Activated T-helper 2 cell treated with anti-CD3 and anti-CD28 coated beads, Interferon-gamma antibody, Interleukin-2, Interleukin-4, amounts not matched to agents 10 μg/mL and 5 μg/mL and 100 μg/mL, durations not matched to agents 14 hours and 24 hours and 36 hours (primary cell): ENCODE results near the gene HSPB1. TPM values are rescaled to one million over a fixed set of nuclear protein-coding genes. Genes with fewer than 3 reads are reported as not detected.
A peak's percentile ranks its signal among the peaks of the same experiment; 100 is the strongest.

Experiments
- DNase-seq: peaks from one replicate; pipeline ENCODE4 v3.0.0; 2021; ENCODE audit warnings: low spot score
- H3K27ac Mint-ChIP-seq: one replicate; pipeline ENCODE4 v1.8.0; 2021; ENCODE audit warnings: mixed read lengths
- H3K27me3 Mint-ChIP-seq: one replicate; pipeline ENCODE4 v1.8.0; 2021; ENCODE audit warnings: low read depth, mixed read lengths
- H3K36me3 Mint-ChIP-seq: one replicate; pipeline ENCODE4 v1.8.0; 2021; ENCODE audit warnings: low read depth, mixed read lengths
- H3K4me1 Mint-ChIP-seq: one replicate; pipeline ENCODE4 v1.8.0; 2021; ENCODE audit warnings: low read depth, mixed read lengths
- H3K4me3 Mint-ChIP-seq: one replicate; pipeline ENCODE4 v1.8.0; 2021; ENCODE audit warnings: low read depth, mild to moderate bottlenecking, moderate library complexity, mixed read lengths
- H3K9me3 Mint-ChIP-seq: one replicate; pipeline ENCODE4 v1.8.0; 2021; ENCODE audit warnings: mixed read lengths
- intact Hi-C: fragments of 100-400 bp; cut with micrococcal nuclease; formaldehyde crosslinking; loops from one replicate; pipeline ENCODE4 v1.15.1; 2023
- total RNA-seq: library from RNA; stranded (reverse); gene quantifications from 2 replicates; pipeline ENCODE4 v1.2.3, GENCODE V29; 2022

The HSPB1 gene
- 116 and 131 TPM in 2 replicates for total RNA-seq

DNA sequence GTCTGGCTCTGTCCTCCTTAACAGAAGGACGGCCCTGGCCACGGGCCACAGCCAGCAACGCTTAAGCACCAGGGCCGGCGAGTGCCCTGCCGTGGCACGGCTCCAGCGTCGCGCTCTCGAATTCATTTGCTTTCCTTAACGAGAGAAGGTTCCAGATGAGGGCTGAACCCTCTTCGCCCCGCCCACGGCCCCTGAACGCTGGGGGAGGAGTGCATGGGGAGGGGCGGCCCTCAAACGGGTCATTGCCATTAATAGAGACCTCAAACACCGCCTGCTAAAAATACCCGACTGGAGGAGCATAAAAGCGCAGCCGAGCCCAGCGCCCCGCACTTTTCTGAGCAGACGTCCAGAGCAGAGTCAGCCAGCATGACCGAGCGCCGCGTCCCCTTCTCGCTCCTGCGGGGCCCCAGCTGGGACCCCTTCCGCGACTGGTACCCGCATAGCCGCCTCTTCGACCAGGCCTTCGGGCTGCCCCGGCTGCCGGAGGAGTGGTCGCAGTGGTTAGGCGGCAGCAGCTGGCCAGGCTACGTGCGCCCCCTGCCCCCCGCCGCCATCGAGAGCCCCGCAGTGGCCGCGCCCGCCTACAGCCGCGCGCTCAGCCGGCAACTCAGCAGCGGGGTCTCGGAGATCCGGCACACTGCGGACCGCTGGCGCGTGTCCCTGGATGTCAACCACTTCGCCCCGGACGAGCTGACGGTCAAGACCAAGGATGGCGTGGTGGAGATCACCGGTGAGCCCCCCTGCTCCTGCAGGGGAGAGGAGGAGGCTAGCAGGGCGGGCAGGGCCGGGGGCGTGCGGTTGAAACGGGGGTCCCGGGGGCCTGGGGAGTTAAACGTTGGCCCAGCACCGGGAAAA is at the start of gene HSPB1:
TSS of gene HSPB1 (plus strand) at position 327 of the 855 bp plus-strand sequence. CDS start at position 367, 40 bp downstream.
- Mint-ChIP-seq H3K4me3 (peak within 1 kb of the TSS; percentile 88), H3K9me3 (no peaks in the 10 kb centered on the region), H3K27ac (peak within 1 kb of the TSS; percentile 79), H3K36me3 (peaks cover 12% of the 10 kb centered on the region), H3K27me3 (peaks cover 3% of the 10 kb centered on the region), H3K4me1 (peaks cover 16% of the 10 kb centered on the region)
- DNase-seq, result peak; percentile 54
- intact Hi-C loops, result loop anchor here (1.0 kb wide), 1 partner anchor 12 kb away; no protein-coding TSS in a partner anchor

DNA sequence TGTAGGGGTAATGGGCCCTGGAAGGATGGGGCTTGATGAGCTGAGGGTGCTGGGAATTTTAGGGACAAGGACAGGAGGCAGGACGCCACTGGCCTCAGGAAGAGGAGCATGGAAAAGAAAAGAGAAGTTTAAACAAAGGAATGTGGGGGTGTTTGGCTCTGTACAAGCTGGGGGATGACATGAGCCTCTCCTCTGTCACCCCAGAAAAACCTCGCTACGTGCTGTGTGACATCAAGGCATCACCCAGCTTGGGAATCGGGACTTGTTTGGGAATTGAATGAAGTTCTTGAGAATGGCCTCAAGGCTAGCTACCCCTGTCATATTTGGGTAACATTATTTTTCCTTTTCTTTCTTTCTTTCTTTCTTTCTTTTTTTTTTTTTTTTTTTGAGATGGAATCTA is 47.7 kb upstream of the HSPB1 start:
- no peak for DNase-seq
- intact Hi-C loops, result no loop called here

DNA sequence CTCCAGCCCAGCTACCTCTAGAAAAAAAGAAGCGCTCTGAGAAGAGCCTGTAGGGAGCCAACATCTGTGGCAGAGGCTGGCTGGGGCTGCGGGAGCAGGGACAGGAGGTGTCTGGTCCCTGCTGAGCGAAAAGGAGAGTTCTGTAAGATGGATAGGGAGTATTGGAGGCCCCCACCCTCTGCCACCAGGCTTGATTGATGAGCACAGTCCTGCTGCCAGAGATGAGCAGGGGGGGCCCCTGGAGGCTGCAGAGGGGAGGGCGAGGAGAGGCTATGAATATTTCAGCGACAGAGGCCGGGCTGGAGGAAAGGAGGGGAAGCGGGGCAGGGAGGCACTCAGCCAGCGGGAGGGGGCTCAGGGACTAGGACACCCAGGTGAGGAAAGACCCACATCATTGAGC is 44.5 kb upstream of the HSPB1 start:
- Mint-ChIP-seq H3K4me3 (no peak overlapping the region), H3K27me3 (peaks cover 24% of the 10 kb centered on the region), H3K27ac (no peak overlapping the region), H3K4me1 (no peaks in the 10 kb centered on the region), H3K9me3 (no peaks in the 10 kb centered on the region), H3K36me3 (no peaks in the 10 kb centered on the region)
- no peak for DNase-seq
- intact Hi-C loops, result no loop called here

More for the DNA sequence above, 47.7 kb upstream of the HSPB1 start:
- no peaks in the 10 kb centered on the region for H3K36me3 Mint-ChIP-seq
- no peak overlapping the region for H3K4me3 Mint-ChIP-seq
- H3K27ac Mint-ChIP-seq, result no peak overlapping the region
- no peaks in the 10 kb centered on the region for H3K9me3 Mint-ChIP-seq
- H3K27me3 Mint-ChIP-seq, result peaks cover 19% of the 10 kb centered on the region
- no peaks in the 10 kb centered on the region for H3K4me1 Mint-ChIP-seq

DNA sequence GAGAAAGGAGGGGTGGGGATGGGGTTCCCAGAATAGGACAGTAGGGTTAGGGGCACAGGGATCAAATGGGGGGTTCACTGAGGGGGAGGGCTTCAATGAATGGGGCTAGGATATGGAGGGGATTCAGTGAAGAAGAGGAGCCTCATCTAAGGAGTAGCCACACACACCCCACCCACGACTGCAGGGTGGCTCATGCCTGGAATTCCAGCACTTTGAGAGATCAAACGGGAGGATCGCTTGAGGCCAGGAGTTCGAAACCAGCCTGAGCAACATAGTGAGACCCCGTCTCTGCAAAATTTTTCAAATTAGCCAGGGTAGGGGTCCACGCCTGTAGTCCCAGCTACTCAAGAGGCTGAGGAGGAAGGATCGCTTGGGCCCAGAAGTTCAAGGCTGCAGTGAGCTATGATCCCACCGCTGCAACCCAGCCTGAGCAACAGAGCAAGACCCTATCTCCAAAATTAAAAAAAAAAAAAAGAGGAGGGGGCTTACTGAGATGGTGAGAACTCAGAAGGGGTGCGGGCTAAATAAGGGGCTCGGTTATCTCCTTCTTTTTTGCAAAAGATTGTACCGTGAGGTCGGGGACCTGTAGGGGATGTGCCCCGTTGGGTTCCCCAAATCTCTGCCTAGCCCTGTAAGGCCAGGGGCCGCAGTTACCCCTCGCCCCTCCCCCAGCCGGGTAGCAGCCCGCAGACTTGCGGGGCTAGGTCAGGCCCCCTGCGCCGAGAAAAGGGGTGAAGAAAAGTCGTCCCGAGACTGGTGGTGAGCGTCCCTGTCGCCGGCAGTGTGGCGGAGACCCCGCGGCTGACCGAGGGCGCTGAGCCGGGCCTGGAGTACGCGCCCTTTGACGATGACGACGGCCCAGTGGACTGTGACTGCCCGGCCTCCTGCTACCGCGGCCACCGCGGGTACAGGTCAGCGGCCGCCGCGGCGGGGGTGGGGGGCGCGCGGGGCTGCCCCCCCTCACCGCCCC is 43.1 kb upstream of the HSPB1 start:
- Mint-ChIP-seq H3K4me1 (no peaks in the 10 kb centered on the region), H3K4me3 (no peak overlapping the region), H3K9me3 (no peaks in the 10 kb centered on the region), H3K36me3 (no peaks in the 10 kb centered on the region), H3K27ac (no peak overlapping the region), H3K27me3 (peaks cover 22% of the 10 kb centered on the region)
- no peak for DNase-seq
- intact Hi-C loops, result loop anchor here (1.0 kb wide), 1 partner anchor 24 kb away; no protein-coding TSS in a partner anchor

DNA sequence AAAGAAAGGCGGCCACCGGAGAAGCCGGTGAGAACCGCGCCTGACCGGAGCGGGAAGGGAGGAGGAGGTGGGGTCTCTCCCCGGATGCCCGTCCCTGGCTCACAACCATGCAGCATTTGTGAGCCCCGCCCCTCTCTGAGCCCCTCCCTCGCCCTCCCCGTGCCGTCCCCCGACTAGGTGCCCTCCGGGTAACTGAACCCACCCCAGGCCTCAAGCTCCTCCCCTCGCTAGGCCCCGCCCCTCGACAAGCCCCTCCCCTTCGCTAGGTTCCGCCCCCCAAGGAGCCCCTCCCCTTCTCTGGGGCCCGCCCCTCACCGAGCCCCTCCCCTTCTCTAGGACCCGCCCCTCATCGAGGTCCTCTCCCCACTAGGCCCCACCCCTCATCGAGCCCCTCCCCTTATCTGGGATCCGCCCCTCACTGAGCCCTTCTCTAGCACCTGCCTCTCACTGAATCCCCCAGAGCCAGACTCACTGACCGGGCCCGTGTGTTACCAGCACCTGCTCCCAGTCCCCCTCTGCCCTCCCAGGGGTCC is 42.2 kb upstream of the HSPB1 start:
- H3K27ac Mint-ChIP-seq, result no peak overlapping the region
- H3K36me3 Mint-ChIP-seq, result no peaks in the 10 kb centered on the region
- H3K9me3 Mint-ChIP-seq, result no peaks in the 10 kb centered on the region
- no peak overlapping the region for H3K4me3 Mint-ChIP-seq
- DNase-seq, result peak; percentile 21
- intact Hi-C loops, result loop anchor here (1.0 kb wide), 1 partner anchor 25 kb away; no protein-coding TSS in a partner anchor
- peaks cover 21% of the 10 kb centered on the region for H3K27me3 Mint-ChIP-seq
- no peaks in the 10 kb centered on the region for H3K4me1 Mint-ChIP-seq

DNA sequence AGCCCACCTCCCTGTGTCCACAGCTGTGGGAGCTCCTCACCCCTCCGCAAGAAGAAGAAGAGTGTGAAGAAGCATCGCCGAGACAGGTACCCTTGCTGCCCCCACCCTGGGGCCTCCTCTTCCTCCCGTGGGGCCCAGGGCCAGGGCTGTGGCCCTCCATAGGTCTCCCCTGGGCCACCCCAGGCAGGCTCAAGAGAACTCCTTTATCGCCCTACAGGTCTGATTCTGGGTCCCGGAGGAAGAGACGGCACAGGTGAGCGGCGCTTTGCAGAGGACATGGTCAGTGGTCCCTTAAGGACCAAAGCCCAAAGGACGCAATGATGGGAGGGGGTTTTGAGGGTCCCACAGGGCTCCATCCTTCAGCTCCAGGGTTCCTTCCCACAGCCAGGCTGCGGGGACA is 41.1 kb upstream of the HSPB1 start:
- no peak for DNase-seq
- Mint-ChIP-seq H3K27me3 (peaks cover 22% of the 10 kb centered on the region), H3K4me3 (no peak overlapping the region), H3K27ac (no peak overlapping the region), H3K9me3 (no peaks in the 10 kb centered on the region), H3K36me3 (no peaks in the 10 kb centered on the region), H3K4me1 (no peaks in the 10 kb centered on the region)
- intact Hi-C loops, result no loop called here

DNA sequence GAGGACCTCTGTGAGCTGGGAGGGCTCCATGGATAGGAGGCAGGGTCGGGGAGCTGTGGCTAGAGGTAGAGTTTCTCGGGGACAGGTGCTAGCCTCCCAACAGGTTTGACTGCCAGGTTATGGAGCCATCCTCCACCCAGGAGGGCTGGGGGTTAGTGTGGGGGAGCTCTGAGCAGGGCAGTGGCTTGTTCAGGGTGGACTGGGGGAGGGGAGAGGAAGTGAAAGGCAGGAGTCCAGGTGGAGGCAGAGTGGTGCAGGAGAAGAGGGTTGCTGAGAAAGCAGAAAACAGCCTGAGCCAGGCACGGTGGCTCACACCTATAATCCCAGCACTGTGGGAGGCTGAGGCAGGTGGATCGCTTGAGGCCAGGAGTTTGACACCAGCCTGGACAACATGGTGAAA is 40.5 kb upstream of the HSPB1 start:
- no peak overlapping the region for H3K4me3 Mint-ChIP-seq
- intact Hi-C loops, result no loop called here
- no peak overlapping the region for H3K27ac Mint-ChIP-seq
- no peaks in the 10 kb centered on the region for H3K9me3 Mint-ChIP-seq
- H3K4me1 Mint-ChIP-seq, result no peaks in the 10 kb centered on the region
- no peaks in the 10 kb centered on the region for H3K36me3 Mint-ChIP-seq
- no peak for DNase-seq
- peaks cover 22% of the 10 kb centered on the region for H3K27me3 Mint-ChIP-seq

DNA sequence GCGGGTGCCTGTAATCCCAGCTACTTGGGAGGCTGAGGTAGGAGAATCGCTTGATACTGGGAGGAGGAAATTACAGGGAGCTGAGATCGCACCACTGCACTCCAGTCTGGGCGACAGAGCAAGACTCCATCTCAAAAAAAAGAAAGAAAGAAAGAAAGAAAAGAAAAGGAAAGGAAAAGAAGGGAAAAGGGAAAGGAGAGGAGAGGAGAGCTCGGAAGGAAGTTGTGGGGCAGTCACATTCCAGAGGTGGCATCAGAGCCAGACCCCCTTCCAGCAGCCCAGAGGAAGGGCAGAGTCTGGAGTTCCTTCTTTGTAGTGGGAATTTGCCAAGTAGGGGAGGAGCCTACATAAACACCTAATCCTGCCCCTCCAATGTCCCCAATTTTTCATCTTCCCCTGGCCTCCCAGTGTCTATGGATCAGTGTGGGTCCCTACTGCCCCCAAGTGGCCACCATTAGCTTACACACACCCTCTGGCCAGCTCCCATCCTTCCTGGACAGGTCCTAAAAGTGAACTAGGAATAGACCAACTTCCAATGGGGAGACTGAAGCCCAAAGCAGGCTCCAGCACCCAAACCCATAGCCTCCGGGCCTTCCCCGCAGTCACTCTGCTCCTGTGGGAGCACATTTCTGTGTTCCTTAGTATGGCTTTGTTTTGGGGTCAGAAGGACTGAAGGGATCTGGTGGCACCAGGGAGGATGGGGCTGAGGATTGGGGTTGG is 39.6 kb upstream of the HSPB1 start:
- no peaks in the 10 kb centered on the region for H3K9me3 Mint-ChIP-seq
- peaks cover under 1% of the 10 kb centered on the region for H3K4me1 Mint-ChIP-seq
- no peaks in the 10 kb centered on the region for H3K36me3 Mint-ChIP-seq
- DNase-seq, result no peak
- intact Hi-C loops, result loop anchor here (1.0 kb wide), 1 partner anchor 85 kb away; no protein-coding TSS in a partner anchor
- no peak overlapping the region for H3K27ac Mint-ChIP-seq
- H3K27me3 Mint-ChIP-seq, result peaks cover 20% of the 10 kb centered on the region
- no peak overlapping the region for H3K4me3 Mint-ChIP-seq

DNA sequence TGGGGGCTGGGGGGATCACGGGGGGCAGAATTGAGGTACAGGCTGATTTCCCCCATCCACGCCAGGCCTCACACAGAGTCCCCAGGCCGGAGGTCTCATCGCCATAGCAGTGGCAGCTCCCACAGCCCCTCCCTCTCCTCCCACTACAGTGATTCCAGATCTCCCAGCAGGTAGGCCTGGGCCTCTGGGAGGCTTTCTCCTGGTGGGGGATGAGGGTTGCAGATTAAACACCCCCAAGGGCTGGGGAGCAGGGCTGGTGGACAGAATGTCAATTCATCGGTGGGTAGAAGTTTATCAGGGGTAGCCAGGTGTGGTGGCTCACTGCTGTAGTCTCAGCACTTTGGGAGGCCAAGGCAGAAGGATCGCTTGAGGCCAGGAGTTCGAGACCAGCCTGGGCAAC is 37.2 kb upstream of the HSPB1 start:
- Mint-ChIP-seq H3K4me3 (no peak overlapping the region), H3K27me3 (peaks cover 29% of the 10 kb centered on the region), H3K27ac (no peak overlapping the region), H3K4me1 (peaks cover 5% of the 10 kb centered on the region), H3K9me3 (no peaks in the 10 kb centered on the region), H3K36me3 (no peaks in the 10 kb centered on the region)
- intact Hi-C loops, result no loop called here
- DNase-seq, result no peak

DNA sequence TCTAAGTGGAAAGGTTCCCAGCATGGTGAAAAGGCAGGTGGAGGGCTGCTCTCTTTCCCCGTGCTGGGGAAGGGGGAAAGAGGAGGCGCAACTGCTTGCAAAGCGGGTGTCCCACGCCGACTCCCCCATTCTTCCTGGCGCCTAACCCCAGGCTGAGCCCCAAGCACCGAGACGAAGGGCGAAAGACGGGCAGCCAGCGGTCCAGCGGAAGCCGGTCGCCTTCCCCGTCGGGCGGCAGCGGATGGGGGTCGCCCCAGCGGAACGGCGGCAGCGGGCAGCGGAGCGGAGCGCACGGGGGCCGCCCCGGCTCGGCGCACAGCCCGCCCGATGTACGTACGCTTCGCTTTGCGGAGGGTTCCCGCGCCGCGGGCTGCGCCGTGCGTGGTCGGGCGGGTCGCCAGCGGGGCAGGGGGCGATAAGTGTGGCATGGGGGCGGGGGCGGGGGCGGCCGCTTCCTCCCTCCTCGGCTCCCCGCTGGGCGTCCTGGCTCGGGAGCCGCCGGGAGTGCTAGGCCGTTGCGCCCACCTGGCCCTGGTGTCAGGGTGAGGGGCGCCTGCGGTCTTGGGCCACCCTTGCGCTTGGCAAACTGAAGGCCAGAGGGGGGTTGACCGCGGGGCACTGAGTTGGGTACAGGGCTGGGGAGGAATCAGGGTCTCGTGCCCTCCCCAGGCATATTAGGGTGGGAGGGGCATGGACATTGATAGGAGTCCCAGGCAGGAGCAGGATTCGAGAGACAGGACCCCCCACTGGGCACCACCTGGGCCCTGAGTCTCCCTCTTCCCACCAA is 35.2 kb upstream of the HSPB1 start:
- Mint-ChIP-seq H3K4me1 (peaks cover 7% of the 10 kb centered on the region), H3K4me3 (no peak overlapping the region), H3K9me3 (no peaks in the 10 kb centered on the region), H3K36me3 (no peaks in the 10 kb centered on the region), H3K27me3 (peaks cover 25% of the 10 kb centered on the region), H3K27ac (no peak overlapping the region)
- DNase-seq, result no peak
- intact Hi-C loops, result no loop called here

DNA sequence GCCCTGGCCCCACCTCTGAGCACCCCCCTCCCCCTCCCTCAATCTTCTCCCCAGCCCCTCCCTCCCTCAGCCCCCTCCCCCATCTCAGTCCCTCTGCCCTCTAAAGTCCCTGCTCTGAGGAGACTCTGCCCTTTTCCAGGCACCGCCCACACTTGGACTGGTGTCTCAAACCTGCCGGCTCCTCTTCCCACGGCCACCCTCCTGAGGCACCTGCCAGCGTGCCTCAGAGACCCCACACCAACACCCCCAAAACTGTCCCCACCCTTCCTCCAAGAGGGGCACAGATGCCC is 34.6 kb upstream of the HSPB1 start:
- H3K4me3 Mint-ChIP-seq, result no peak overlapping the region
- intact Hi-C loops, result no loop called here
- H3K27ac Mint-ChIP-seq, result no peak overlapping the region
- no peaks in the 10 kb centered on the region for H3K36me3 Mint-ChIP-seq
- no peak for DNase-seq
- H3K4me1 Mint-ChIP-seq, result peaks cover 10% of the 10 kb centered on the region
- H3K9me3 Mint-ChIP-seq, result no peaks in the 10 kb centered on the region
- H3K27me3 Mint-ChIP-seq, result peaks cover 25% of the 10 kb centered on the region

DNA sequence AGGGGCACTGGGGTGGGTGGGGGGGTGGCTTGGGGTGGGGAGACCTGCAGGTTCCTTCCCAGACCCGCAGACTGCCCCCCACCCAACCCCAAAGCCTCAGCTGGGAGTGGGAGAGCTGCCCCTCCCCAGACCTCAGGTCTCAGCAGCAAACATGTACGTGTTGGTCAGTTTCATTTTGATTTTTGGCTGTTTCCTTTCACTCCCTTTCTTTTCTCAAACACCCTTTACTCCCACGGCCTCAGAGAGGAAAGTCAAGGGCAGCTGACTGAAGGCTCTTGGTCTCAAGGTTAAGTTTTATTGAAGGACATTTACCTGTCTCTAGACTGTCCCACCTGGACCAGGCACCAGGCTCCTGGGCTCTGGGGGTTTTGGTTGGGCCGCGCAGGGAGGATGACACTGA is 34.1 kb upstream of the HSPB1 start:
- H3K9me3 Mint-ChIP-seq, result no peaks in the 10 kb centered on the region
- intact Hi-C loops, result no loop called here
- no peak overlapping the region for H3K27ac Mint-ChIP-seq
- H3K36me3 Mint-ChIP-seq, result no peaks in the 10 kb centered on the region
- no peak overlapping the region for H3K4me3 Mint-ChIP-seq
- peaks cover 13% of the 10 kb centered on the region for H3K4me1 Mint-ChIP-seq
- H3K27me3 Mint-ChIP-seq, result peaks cover 25% of the 10 kb centered on the region
- no peak for DNase-seq
